Fibroblast of lung (primary cell): Measurements from ENCODE around the gene LRP1. TPM values are rescaled to one million over a fixed set of nuclear protein-coding genes. Genes with fewer than 3 reads are reported as not detected.

Experiments
- DNase-seq, 2 donors: peaks; one replicate each; pipeline versions ENCODE4 v3.0.0 to v3.0.0-alpha.2; 2010; ENCODE audit warnings: low read depth in 2 of 2
- H2AFZ ChIP-seq: 2 replicates; pipeline ENCODE4 v1.5.1; 2012; ENCODE audit warnings: low read length, control low read depth, inconsistent platforms
- H3K27ac ChIP-seq: 2 replicates; pipeline ENCODE4 v1.5.1; 2011; ENCODE audit warnings: low read length, control low read depth; ENCODE audit not compliant: insufficient read depth
- H3K27me3 ChIP-seq: 2 replicates; pipeline ENCODE4 v1.5.1; 2011; ENCODE audit warnings: mild to moderate bottlenecking, low read length; ENCODE audit not compliant: control insufficient read depth, insufficient read depth
- H3K36me3 ChIP-seq: 2 replicates; pipeline ENCODE4 v1.5.1; 2011; ENCODE audit warnings: low read length; ENCODE audit not compliant: control insufficient read depth, insufficient read depth
- H3K4me1 ChIP-seq: 2 replicates; pipeline ENCODE4 v1.5.1; 2011; ENCODE audit warnings: low read length; ENCODE audit not compliant: control insufficient read depth, insufficient read depth; ENCODE audit errors: extremely low read depth
- H3K4me2 ChIP-seq: 2 replicates; pipeline ENCODE4 v1.5.1; 2011; ENCODE audit warnings: low read length, control low read depth; ENCODE audit not compliant: insufficient read depth; ENCODE audit errors: extremely low read depth
- H3K4me3 ChIP-seq, 4 experiments: fragments of 200-600 bp in 1 of 4; sonication (generic) in 1 of 4; replicated peaks in 1 of 4; 2 replicates each; pipeline ENCODE4 v1.5.1; 2011 to 2016; ENCODE audit warnings: low read length in 4 of 4, low read depth in 3 of 4, mild to moderate bottlenecking in 3 of 4, control low read depth in 2 of 4, inconsistent platforms in 1 of 4, mixed read lengths in 1 of 4; ENCODE audit not compliant: insufficient read depth in 1 of 4; ENCODE audit errors: control extremely low read depth in 1 of 4
- H3K79me2 ChIP-seq: 2 replicates; pipeline ENCODE4 v1.5.1; 2012; ENCODE audit warnings: mild to moderate bottlenecking, low read length, inconsistent platforms; ENCODE audit not compliant: control insufficient read depth, insufficient read depth
- H3K9ac ChIP-seq: 2 replicates; pipeline ENCODE4 v1.5.1; 2011; ENCODE audit warnings: mild to moderate bottlenecking, low read length, control low read depth; ENCODE audit not compliant: insufficient read depth
- H3K9me3 ChIP-seq: 2 replicates; pipeline ENCODE4 v1.5.1; 2012; ENCODE audit warnings: low read depth, low read length; ENCODE audit not compliant: control insufficient read depth, insufficient read depth
- H4K20me1 ChIP-seq: 2 replicates; pipeline ENCODE4 v1.5.1; 2011; ENCODE audit warnings: low read length; ENCODE audit not compliant: control insufficient read depth, insufficient read depth; ENCODE audit errors: extremely low read depth
- CTCF ChIP-seq, 2 donors: IDR thresholded peaks in 1 of 2; conservative IDR thresholded peaks in 1 of 2; 1 replicate in 1 of 2; 2 replicates in 1 of 2; pipeline ENCODE4 v1.5.1; 2011 to 2012; ENCODE audit warnings: low read length in 2 of 2, control low read depth in 1 of 2, inconsistent platforms in 1 of 2, low read depth in 1 of 2, mild to moderate bottlenecking in 1 of 2
- EZH2 ChIP-seq: IDR thresholded peaks from 2 replicates; pipeline ENCODE4 v1.5.1; 2012; ENCODE audit warnings: low read length, control low read depth, mild to moderate bottlenecking; ENCODE audit errors: missing control alignments
- polyA plus RNA-seq, 2 donors: library from polyadenylated mRNA; depleted of rRNA in 1 of 2; stranded (reverse) in 1 of 2; unstranded in 1 of 2; fragments of >200 nt; gene quantifications; 2 replicates each; pipeline ENCODE4 v1.2.1, GENCODE V29; 2011 to 2012; ENCODE audit warnings: missing spikeins in 1 of 2
- total RNA-seq: library from RNA; depleted of rRNA; stranded (reverse); fragments of >200 nt; gene quantifications from 2 replicates; pipeline ENCODE4 v1.2.1, GENCODE V29; 2014

Gene LRP1
- total and polyA plus RNA-seq, 2 donors (not counting 1 experiment from before 2014, with no cell fraction given) = 92.2 to 464 TPM

GRCh38 chr12:57134949-57135348, 6.7 kb downstream of the LRP1 start:
- Histone ChIP-seq H3K27ac (peak overlapping the region; percentile 85), H3K4me1 (peaks cover 75% of the 10 kb centered on the region), H2AFZ (no peak overlapping the region), H4K20me1 (no peaks in the 10 kb centered on the region), H3K4me2 (peak overlapping the region; percentile 66), H3K36me3 (peaks cover 16% of the 10 kb centered on the region), H3K9ac (peak overlapping the region; percentile 55), H3K4me3 (peak overlapping the region in 1 of 4 experiments; percentile 51), H3K79me2 (peaks cover 89% of the 10 kb centered on the region), H3K9me3 (no peaks in the 10 kb centered on the region), H3K27me3 (no peaks in the 10 kb centered on the region)
- no peak for DNase-seq
- TF ChIP-seq EZH2 (no peak), CTCF (conservative IDR thresholded peaks at IDR 0.05 in 1 of 2, IDR thresholded peaks at IDR 0.05 in 1 of 2; ENCODE audit: low read depth in 1 of 2, low read length in 2 of 2) (no peak)

- H3K9me3 ChIP-seq = no peaks in the 10 kb centered on the region
- H3K4me2 ChIP-seq = peak overlapping the region; percentile 81
- H3K27me3 ChIP-seq = no peaks in the 10 kb centered on the region
- peaks cover 81% of the 10 kb centered on the region for H3K79me2 ChIP-seq
- peaks cover 74% of the 10 kb centered on the region for H3K4me1 ChIP-seq
- peaks cover 16% of the 10 kb centered on the region for H3K36me3 ChIP-seq
- H3K9ac ChIP-seq = peak overlapping the region; percentile 55
- H2AFZ ChIP-seq = no peak overlapping the region
- peak overlapping the region; percentile 85 for H3K27ac ChIP-seq
- H4K20me1 ChIP-seq = no peaks in the 10 kb centered on the region
- no peak for TF ChIP-seq EZH2
- no peak for TF ChIP-seq CTCF (conservative IDR thresholded peaks at IDR 0.05 in 1 of 2, IDR thresholded peaks at IDR 0.05 in 1 of 2; ENCODE audit: low read depth in 1 of 2, low read length in 2 of 2)
- H3K4me3 ChIP-seq = peak overlapping the region; percentile 9 to 51 (median 27)
- DNase-seq = peak; percentile 45 to 74
Measured at GRCh38 chr12:57135527-57136326, 7.4 kb downstream of the LRP1 start.

- TF ChIP-seq CTCF (conservative IDR thresholded peaks at IDR 0.05 in 1 of 2, IDR thresholded peaks at IDR 0.05 in 1 of 2; ENCODE audit: low read depth in 1 of 2, low read length in 2 of 2) (no peak), EZH2 (no peak)
- H4K20me1 ChIP-seq = no peaks in the 10 kb centered on the region
- H3K4me1 ChIP-seq = peaks cover 54% of the 10 kb centered on the region
- H3K4me2 ChIP-seq = peak overlapping the region; percentile 11
- H3K27ac ChIP-seq = peak overlapping the region; percentile 67
- peaks cover 32% of the 10 kb centered on the region for H3K36me3 ChIP-seq
- peaks cover 72% of the 10 kb centered on the region for H3K79me2 ChIP-seq
- H3K4me3 ChIP-seq = no peak overlapping the region
- H2AFZ ChIP-seq = no peak overlapping the region
- H3K9ac ChIP-seq = no peak overlapping the region
- no peaks in the 10 kb centered on the region for H3K27me3 ChIP-seq
- DNase-seq = peak in 1 of 2 donors; percentile 65
- no peaks in the 10 kb centered on the region for H3K9me3 ChIP-seq
Measured at GRCh38 chr12:57138526-57139272, 10.4 kb downstream of the LRP1 start.
